Calu3 (cell line): ENCODE data around the gene CCND2. TPM values are rescaled to one million over a fixed set of nuclear protein-coding genes. Genes with fewer than 3 reads are reported as not detected.

Experiments used
- BruUV-seq: library from RNA; stranded (reverse); fragments of 400-500 nt; replicated peaks from 2 replicates; lab custom pipeline; 2021; lab: Mats Ljungman, UMichigan
- CTCF ChIA-PET: fragments of 300-600 bp; sonication (Branson Sonifier 250); formaldehyde crosslinking; loops from one replicate; lab custom pipeline; 2022; ENCODE audit warnings: antibody characterized with exemption; lab: Charles Lee
- DNase-seq: peaks from one replicate; pipeline ENCODE4 v3.0.0; 2022
- H3K27ac Mint-ChIP-seq: one replicate; pipeline ENCODE4 v1.8.0; 2022; ENCODE audit warnings: mixed read lengths; ENCODE audit not compliant: unreplicated experiment
- H3K27me3 Mint-ChIP-seq: one replicate; pipeline ENCODE4 v1.8.0; 2022; ENCODE audit warnings: mixed read lengths; ENCODE audit not compliant: unreplicated experiment
- H3K36me3 Mint-ChIP-seq: one replicate; pipeline ENCODE4 v1.8.0; 2022; ENCODE audit warnings: mild to moderate bottlenecking, moderate library complexity, mixed read lengths; ENCODE audit not compliant: insufficient read depth, unreplicated experiment
- H3K4me1 Mint-ChIP-seq: one replicate; pipeline ENCODE4 v1.8.0; 2022; ENCODE audit warnings: mild to moderate bottlenecking, low read depth, mixed read lengths; ENCODE audit not compliant: unreplicated experiment
- H3K4me3 Mint-ChIP-seq: one replicate; pipeline ENCODE4 v1.8.0; 2022; ENCODE audit warnings: mild to moderate bottlenecking, low read depth, moderate library complexity, mixed read lengths; ENCODE audit not compliant: unreplicated experiment
- H3K9me3 Mint-ChIP-seq: one replicate; pipeline ENCODE4 v1.8.0; 2022; ENCODE audit warnings: low read depth, mixed read lengths; ENCODE audit not compliant: unreplicated experiment
- CTCF ChIP-seq: fragments of 200-600 bp; IDR thresholded peaks from one replicate; pipeline ENCODE4 v1.8.0; 2022; ENCODE audit warnings: antibody characterized with exemption; ENCODE audit not compliant: unreplicated experiment
- intact Hi-C: fragments of 100-400 bp; cut with micrococcal nuclease; formaldehyde crosslinking; loops from one replicate; pipeline ENCODE4 v1.10.0; 2022; ENCODE audit not compliant: unreplicated experiment
- total RNA-seq: library from RNA; stranded (reverse); gene quantifications from 2 replicates; pipeline ENCODE4 v1.2.3, GENCODE V29; 2022

Gene CCND2
- total RNA-seq, 1 experiment from 2014 or later: 0.07 TPM

- peaks cover 19% of the 10 kb centered on the region for H3K4me1 Mint-ChIP-seq
- H3K36me3 Mint-ChIP-seq: peaks cover 7% of the 10 kb centered on the region
- no TSS peak for BruUV-seq
- DNase-seq: peak; percentile 21
- intact Hi-C loops: no loop called here
- H3K27ac Mint-ChIP-seq: peak overlapping the region; percentile 75
- CTCF ChIA-PET: interaction anchor here (0.5 kb wide), 1 partner anchor 22 kb away, joined by 3 read pairs; no protein-coding TSS in a partner anchor
- H3K9me3 Mint-ChIP-seq: no peaks in the 10 kb centered on the region
- H3K27me3 Mint-ChIP-seq: peaks cover 97% of the 10 kb centered on the region
- peak overlapping the region; percentile 59 for H3K4me3 Mint-ChIP-seq
- no peak for TF ChIP-seq CTCF
These were observed 4.1 kb upstream of the CCND2 start for GRCh38 chr12:4269279-4269991.

GRCh38 chr12:4270016-4270830, 3.3 kb upstream of the CCND2 start:
- no peak for TF ChIP-seq CTCF
- no peak for DNase-seq
- H3K27ac Mint-ChIP-seq: peak overlapping the region; percentile 75

GRCh38 chr12:4270831-4271716, 2.5 kb upstream of the CCND2 start:
- TF ChIP-seq CTCF: no peak
- H3K9me3 Mint-ChIP-seq: no peaks in the 10 kb centered on the region
- CTCF ChIA-PET: no interaction called here
- no peak overlapping the region for H3K27ac Mint-ChIP-seq
- H3K4me3 Mint-ChIP-seq: peak overlapping the region; percentile 12
- H3K36me3 Mint-ChIP-seq: peaks cover 14% of the 10 kb centered on the region
- peaks cover 97% of the 10 kb centered on the region for H3K27me3 Mint-ChIP-seq
- no peak for DNase-seq
- peaks cover 27% of the 10 kb centered on the region for H3K4me1 Mint-ChIP-seq
- intact Hi-C loops: loop anchor here (10.0 kb wide), 1 partner anchor 126 kb away; no protein-coding TSS in a partner anchor
- no TSS peak for BruUV-seq

More at GRCh38 chr12:4270016-4270830, 3.3 kb upstream of the CCND2 start:
- intact Hi-C loops: loop anchor here (10.0 kb wide), 1 partner anchor 125 kb away; no protein-coding TSS in a partner anchor
- peak overlapping the region; percentile 59 for H3K4me3 Mint-ChIP-seq
- peaks cover 14% of the 10 kb centered on the region for H3K36me3 Mint-ChIP-seq
- peaks cover 24% of the 10 kb centered on the region for H3K4me1 Mint-ChIP-seq
- H3K9me3 Mint-ChIP-seq: no peaks in the 10 kb centered on the region
- peaks cover 97% of the 10 kb centered on the region for H3K27me3 Mint-ChIP-seq
- CTCF ChIA-PET: no interaction called here
- BruUV-seq: no TSS peak
